ENCODE data around the gene CNPY1. TPM values are rescaled to one million over a fixed set of nuclear protein-coding genes. Genes with fewer than 3 reads are reported as not detected.

Gene CNPY1
- total RNA-seq, 2 experiments from 2014 or later: not detected

DNA sequence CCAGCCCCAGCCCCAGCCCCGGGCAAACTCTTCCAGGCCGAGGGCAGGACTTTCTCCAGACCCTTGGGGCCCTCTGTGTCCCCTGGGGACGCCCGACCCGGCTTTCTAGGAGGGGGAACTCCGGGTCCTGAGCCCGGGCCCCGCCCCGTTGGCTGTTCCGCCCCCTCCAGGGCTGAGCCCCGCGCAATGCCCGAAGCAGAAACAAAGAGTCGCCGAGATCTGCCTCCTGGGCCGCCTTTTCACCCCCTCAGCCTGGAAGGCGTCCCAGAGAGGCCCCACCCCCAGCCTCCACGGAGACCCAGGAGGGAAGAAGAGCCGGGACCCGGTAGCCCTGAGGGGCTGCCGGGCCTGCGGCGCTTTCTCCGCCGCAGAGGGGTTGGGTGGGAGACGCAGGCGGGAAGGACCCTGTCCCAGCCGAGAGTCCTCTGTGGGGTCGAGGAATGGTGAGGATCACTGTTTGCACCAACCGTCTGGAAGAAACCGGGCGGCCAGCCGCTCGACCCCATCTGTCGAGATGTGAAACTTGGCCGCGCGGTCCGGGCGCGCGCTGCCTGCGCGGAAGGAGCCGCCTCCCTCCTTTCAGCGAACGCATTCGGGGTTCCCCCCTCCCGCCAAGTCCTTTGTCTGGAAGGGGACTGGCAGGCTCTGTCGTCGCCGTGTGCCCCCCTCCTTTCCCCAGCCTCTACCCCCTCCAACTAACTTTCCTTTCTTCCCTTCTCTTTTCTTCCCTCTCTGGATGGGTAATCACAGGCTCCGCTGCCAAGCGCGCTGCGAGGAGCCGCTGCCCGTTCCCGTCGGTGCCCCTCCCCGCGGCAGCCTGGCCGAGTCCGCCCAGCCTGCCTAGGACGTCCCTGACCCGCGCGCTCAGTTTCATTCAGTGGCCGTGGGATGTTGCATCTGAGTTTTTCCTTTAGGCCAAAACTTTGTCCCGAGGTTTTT lies 78.2 kb downstream of the CNPY1 start:
- Mint-ChIP-seq H3K9me3 (no peaks in the 10 kb centered on the region), H3K4me1 (peaks cover 7% of the 10 kb centered on the region), H3K4me3 (no peak overlapping the region), H3K36me3 (no peaks in the 10 kb centered on the region), H3K27ac (no peak overlapping the region), H3K27me3 (peaks cover 93% of the 10 kb centered on the region)
- ATAC-seq (ENCODE audit: low read depth) (peak; percentile 29), DNase-seq (no peak)
- POLR2A ChIA-PET: no interaction called here

DNA sequence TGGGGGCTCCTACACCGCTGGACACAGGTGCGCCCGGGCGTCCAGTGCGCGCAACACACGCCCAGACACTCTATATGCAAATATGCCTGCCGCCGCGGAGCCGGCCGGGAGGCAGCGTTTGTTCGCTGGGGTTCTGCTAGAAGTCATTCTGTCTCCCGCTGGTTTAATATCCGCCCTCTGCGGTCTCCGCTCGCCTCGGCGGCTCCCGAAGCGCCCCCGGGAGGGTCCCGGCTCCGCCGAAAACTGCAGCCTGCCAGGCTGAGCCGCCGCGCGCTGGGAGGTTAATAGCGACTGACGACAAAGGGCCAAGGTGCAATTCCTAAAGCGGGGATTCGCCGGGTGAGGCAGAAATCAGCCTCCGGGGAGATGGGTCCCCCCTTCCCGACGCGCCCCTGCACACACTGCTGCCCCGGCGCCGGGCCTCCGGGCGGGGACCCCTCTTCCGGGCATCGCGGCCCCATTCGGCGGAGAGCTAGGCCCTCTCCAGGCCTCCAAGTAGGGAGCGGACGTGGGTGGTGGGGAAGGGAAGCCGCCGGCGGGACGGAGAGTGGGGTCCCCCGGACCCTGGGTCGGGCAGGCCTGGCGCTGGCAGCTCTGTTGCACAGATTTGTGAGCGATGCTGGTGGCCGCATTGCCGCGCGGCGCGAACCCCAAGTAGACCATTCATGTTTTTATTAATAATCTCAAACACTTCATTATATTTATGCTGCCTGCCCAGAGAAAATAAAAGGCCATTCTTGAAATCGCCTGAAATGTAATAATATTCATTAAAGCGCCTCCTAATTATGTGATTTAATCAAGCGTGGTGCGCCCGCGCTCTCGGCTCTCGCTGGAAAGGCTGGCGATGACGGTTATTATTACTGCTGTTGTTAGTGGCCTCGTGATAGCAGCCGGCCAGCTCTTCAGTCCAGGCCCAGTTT lies 79.3 kb downstream of the CNPY1 start:
- peak overlapping the region; percentile 22 for H3K4me3 Mint-ChIP-seq
- peaks cover 94% of the 10 kb centered on the region for H3K27me3 Mint-ChIP-seq
- no peaks in the 10 kb centered on the region for H3K36me3 Mint-ChIP-seq
- POLR2A ChIA-PET: no interaction called here
- ATAC-seq (ENCODE audit: low read depth) (peak; percentile 31), DNase-seq (peak; percentile 60)
- H3K9me3 Mint-ChIP-seq: no peaks in the 10 kb centered on the region
- no peak overlapping the region for H3K27ac Mint-ChIP-seq
- peaks cover 4% of the 10 kb centered on the region for H3K4me1 Mint-ChIP-seq

- Mint-ChIP-seq H3K4me3 (no peak overlapping the region), H3K9me3 (no peaks in the 10 kb centered on the region), H3K27me3 (peaks cover 94% of the 10 kb centered on the region), H3K36me3 (no peaks in the 10 kb centered on the region), H3K4me1 (peaks cover 4% of the 10 kb centered on the region), H3K27ac (no peak overlapping the region)
- DNase-seq (no peak), ATAC-seq (ENCODE audit: low read depth) (no peak)
- POLR2A ChIA-PET: no interaction called here
Measured at GRCh38 chr7:155466142-155466813, 80.1 kb downstream of the CNPY1 start.

DNA sequence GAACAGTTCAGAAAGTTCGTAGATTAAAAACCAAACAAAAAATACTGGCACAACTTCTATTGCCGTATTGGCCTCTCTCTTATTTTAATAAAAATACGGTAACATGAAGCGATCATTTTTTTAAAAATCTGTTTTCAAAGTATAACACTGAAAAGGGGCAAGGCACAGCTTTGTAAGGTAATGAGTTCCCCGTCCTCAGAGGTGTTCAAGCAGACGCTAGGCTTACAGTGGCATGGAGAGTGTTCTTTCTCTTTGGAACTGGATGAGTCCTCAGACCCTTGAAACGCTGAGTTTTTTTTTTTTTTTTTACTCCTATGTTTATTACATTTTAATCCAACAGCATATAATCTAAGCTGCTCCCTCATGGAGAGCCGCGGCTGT lies 80.6 kb downstream of the CNPY1 start:
- DNase-seq (no peak), ATAC-seq (ENCODE audit: low read depth) (no peak)
- Mint-ChIP-seq H3K27ac (no peak overlapping the region), H3K36me3 (no peaks in the 10 kb centered on the region), H3K9me3 (no peaks in the 10 kb centered on the region), H3K27me3 (peaks cover 94% of the 10 kb centered on the region), H3K4me3 (no peak overlapping the region), H3K4me1 (peaks cover 4% of the 10 kb centered on the region)
- POLR2A ChIA-PET: no interaction called here

DNA sequence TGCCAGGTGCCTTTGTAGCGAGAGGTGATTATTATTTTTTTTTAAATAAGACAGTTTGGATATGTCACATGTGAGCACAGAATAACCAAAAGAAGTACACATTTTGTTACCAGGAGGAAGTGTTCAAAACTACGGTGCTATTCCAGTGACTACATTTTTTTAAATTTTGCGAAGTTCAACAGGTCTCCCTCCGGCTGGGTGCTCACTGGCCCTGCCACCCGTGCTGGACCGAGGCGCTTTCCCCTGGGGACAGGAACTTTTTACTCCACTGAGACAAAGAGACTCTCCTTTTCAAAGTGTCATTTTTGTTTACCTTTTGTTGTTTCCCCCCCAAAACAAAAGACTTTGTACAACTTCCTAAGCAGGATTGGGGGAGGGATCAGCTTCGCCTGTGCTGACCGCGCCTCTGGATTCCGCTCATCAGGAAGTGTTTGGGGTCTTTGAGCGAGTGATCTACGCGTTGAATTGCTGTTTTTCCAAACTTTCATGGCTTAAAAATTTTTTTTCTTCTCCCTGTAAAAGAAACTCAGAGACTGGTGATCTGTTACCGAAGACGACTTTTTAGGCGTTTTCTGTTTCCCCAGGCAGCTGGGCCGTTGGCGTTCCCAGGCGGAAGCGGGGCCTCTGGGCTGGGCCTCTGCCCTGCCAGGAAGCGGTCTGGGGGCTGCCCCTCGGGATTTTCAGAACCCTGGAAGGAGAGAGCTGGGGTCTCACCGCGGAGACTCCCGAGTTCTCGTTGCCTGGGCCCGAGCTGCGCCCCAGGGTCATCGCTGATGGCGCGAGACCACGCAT lies 81.2 kb downstream of the CNPY1 start:
- Mint-ChIP-seq H3K4me3 (no peak overlapping the region), H3K4me1 (peaks cover 4% of the 10 kb centered on the region), H3K27me3 (peaks cover 93% of the 10 kb centered on the region), H3K27ac (no peak overlapping the region), H3K36me3 (no peaks in the 10 kb centered on the region), H3K9me3 (no peaks in the 10 kb centered on the region)
- ATAC-seq (ENCODE audit: low read depth) (no peak), DNase-seq (no peak)
- POLR2A ChIA-PET: no interaction called here

GRCh38 chr7:155464183-155464582 lies 82.2 kb downstream of the CNPY1 start:
- POLR2A ChIA-PET: no interaction called here
- H3K4me1 Mint-ChIP-seq: peaks cover 6% of the 10 kb centered on the region
- no peak overlapping the region for H3K27ac Mint-ChIP-seq
- ATAC-seq (ENCODE audit: low read depth): no peak
- peaks cover 93% of the 10 kb centered on the region for H3K27me3 Mint-ChIP-seq
- H3K36me3 Mint-ChIP-seq: peaks cover under 1% of the 10 kb centered on the region
- H3K4me3 Mint-ChIP-seq: no peak overlapping the region
- no peaks in the 10 kb centered on the region for H3K9me3 Mint-ChIP-seq
- no peak for DNase-seq

- Mint-ChIP-seq H3K4me3 (no peak overlapping the region), H3K27me3 (peaks cover 86% of the 10 kb centered on the region), H3K36me3 (peaks cover 2% of the 10 kb centered on the region), H3K4me1 (peaks cover 8% of the 10 kb centered on the region), H3K27ac (no peak overlapping the region), H3K9me3 (no peaks in the 10 kb centered on the region)
- POLR2A ChIA-PET: no interaction called here
- peak; percentile 19 for DNase-seq
- ATAC-seq (ENCODE audit: low read depth): no peak
Measured at GRCh38 chr7:155463114-155463811, 83.1 kb downstream of the CNPY1 start.

GRCh38 chr7:155462163-155462735 lies 84.1 kb downstream of the CNPY1 start:
- DNase-seq: no peak
- Mint-ChIP-seq H3K36me3 (peaks cover 2% of the 10 kb centered on the region), H3K4me1 (peaks cover 5% of the 10 kb centered on the region), H3K9me3 (no peaks in the 10 kb centered on the region), H3K4me3 (no peak overlapping the region), H3K27ac (no peak overlapping the region), H3K27me3 (peaks cover 80% of the 10 kb centered on the region)
- POLR2A ChIA-PET: no interaction called here
- no peak for ATAC-seq (ENCODE audit: low read depth)

DNA sequence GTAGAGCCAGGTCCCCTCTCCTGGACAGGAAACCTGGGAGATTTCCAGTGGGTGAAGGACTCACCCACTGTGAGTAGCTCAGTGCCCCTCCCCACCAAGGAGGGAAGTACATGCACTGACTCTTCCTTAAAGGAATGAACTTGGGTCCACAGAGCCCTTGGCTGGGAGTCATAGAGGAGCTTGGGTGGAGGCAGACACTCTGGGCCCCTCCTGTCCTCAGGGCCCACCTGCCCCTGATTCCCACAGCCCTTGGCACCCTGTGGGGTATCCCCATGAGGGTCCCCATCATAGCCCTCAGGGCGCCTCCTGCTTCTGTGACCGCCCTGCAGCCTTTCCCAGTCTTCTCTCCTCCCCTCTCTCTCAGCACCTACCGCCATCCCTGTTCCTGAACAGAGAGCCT lies 84.7 kb downstream of the CNPY1 start:
- H3K4me1 Mint-ChIP-seq: peaks cover 9% of the 10 kb centered on the region
- POLR2A ChIA-PET: no interaction called here
- H3K36me3 Mint-ChIP-seq: peaks cover 2% of the 10 kb centered on the region
- H3K4me3 Mint-ChIP-seq: no peak overlapping the region
- no peaks in the 10 kb centered on the region for H3K9me3 Mint-ChIP-seq
- H3K27ac Mint-ChIP-seq: no peak overlapping the region
- DNase-seq (no peak), ATAC-seq (ENCODE audit: low read depth) (no peak)
- H3K27me3 Mint-ChIP-seq: peaks cover 81% of the 10 kb centered on the region

DNA sequence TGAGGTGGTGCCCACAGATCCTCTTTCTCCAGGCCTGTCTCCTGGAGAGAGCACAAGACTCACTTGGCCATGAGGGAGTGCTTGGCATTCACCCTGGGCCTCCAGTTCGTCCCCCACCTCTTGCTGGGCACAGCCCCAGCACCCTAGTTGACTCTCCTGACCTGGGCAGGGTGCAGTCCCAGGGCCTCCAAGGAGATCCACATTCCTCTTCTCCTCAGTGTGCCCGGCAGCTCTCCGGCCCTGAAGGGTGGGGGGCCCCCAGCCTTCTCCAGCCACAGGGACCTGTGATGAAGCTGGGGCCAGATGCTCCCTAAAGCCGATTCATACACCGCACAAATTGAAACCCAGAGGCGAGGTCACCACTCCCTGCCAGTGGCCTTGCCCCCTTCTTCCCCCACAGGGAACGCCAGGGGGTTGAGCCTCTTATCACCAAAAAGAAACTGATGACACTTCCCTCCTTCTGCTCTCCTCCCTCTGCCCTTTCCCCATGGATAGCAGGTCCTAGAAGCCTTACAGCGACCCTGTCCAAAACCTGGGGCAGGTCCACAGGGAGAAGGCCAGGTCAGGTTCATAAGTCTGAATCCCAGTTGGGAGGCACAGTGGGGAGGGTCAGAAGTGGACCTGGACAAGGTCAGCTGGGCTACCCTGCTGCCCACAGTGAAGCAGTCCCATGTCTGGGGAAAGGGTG lies 85.3 kb downstream of the CNPY1 start:
- Mint-ChIP-seq H3K36me3 (peaks cover 2% of the 10 kb centered on the region), H3K27me3 (peaks cover 83% of the 10 kb centered on the region), H3K4me3 (no peak overlapping the region), H3K27ac (peak overlapping the region; percentile 43), H3K4me1 (peaks cover 11% of the 10 kb centered on the region), H3K9me3 (no peaks in the 10 kb centered on the region)
- POLR2A ChIA-PET: no interaction called here
- ATAC-seq (ENCODE audit: low read depth) (no peak), DNase-seq (no peak)

DNA sequence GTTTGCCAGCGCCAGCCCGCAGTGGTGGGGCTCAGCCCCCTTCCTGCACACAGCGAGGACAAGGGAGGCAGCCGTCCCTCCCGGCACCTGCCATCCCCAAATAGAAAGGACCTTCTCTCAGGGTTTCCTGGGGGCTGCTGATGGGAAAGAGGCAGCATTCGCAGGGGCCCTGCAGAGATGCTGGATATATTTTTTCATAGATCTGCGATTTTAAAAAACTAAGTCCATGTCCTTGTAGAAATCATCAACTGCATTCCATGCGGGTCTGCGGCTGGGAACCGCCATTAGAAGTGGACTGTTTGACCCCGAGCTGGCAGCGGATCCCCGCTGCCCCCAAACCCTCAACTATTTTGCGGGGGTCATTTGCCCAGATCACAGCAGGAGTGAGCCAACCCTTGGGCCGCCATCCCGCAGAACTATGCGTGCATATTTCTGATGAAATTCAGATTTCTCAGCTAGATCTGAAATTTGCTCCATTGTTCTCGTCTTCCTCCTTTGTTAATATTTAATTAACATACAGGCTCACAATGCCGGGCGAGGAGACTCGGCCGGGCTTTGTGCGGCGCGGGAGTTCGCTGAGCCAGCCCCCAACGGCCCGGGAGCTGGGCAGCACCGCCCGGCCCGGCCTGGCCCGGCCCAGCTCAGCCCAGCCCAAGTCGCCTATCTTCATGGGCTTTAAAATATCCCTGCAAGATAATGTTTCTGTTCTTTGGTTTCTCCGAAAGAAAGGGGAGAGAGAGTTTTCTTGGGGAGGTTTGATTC lies 86.5 kb downstream of the CNPY1 start:
- H3K27me3 Mint-ChIP-seq: peaks cover 83% of the 10 kb centered on the region
- peak overlapping the region; percentile 80 for H3K27ac Mint-ChIP-seq
- ATAC-seq (ENCODE audit: low read depth): no peak
- H3K9me3 Mint-ChIP-seq: no peaks in the 10 kb centered on the region
- POLR2A ChIA-PET: no interaction called here
- DNase-seq: no peak
- H3K4me1 Mint-ChIP-seq: peaks cover 14% of the 10 kb centered on the region
- H3K4me3 Mint-ChIP-seq: peak overlapping the region; percentile 49
- peaks cover 2% of the 10 kb centered on the region for H3K36me3 Mint-ChIP-seq

All from activated naive CD8-positive, alpha-beta T cell treated with anti-CD3 and anti-CD28 coated beads, Interleukin-2, amount 10 ng/mL, durations not matched to agents 7 days and 5 days (primary cell).